Activated CD4-positive, alpha-beta T cell treated with anti-CD3 and anti-CD28 coated beads, Interleukin-10, Interleukin-2, amounts not matched to agents 100 ng/mL and 50 ng/mL, durations not matched to agents 16 hours and 8 hours (primary cell): ENCODE data around the gene AKT1S1.

Experiments
- DNase-seq: peaks from one replicate; pipeline ENCODE4 v3.0.0-alpha.2; 2020

The AKT1S1 gene

DNA sequence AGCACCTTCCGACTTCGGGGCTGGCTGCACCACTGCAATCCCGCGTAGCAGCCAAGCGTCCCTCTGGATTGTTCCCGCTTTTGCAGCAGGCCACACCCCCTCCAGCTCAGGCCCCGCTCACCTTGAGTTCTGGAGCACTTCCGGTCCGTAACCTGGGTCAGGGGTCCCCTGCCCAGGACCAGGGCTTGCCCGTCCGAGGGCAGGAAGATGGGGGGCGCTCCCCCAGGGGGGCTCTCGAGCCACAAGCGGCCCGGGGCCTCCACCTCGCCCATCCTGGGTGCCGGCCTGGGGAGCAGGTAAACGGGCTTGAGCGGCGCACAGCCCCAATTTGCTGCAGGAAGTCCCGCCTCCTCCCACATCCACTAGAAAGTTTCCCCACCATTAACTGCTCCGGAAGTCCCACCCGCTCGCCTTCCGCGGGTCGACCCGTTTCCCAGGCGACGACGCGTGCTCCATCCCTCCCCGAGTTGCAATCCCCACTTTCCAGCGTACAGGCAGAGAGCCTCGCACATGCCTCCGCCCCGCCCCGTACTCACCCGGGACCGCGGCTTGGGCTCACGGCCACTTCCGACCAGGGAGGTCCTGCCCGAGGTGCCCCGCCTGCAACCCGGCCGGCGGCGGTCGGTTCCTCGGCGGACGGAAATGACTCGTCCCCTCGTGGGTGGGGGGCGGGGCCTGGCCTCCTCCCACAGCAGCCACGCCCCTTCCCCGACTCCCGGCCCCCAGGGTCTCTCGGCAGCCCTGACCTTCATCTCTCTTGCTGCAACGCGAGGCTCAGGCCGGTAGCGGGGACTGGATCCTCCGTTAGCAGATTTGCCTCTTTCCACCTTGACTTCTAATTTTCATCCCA, 10.0 kb downstream of the AKT1S1 start, which contains the start of gene PNKP:
TSS of gene PNKP (minus strand) at position 644 of the 850 bp plus-strand sequence. CDS start at position 272, 372 bp downstream.
- peak; percentile 88 for DNase-seq

DNA sequence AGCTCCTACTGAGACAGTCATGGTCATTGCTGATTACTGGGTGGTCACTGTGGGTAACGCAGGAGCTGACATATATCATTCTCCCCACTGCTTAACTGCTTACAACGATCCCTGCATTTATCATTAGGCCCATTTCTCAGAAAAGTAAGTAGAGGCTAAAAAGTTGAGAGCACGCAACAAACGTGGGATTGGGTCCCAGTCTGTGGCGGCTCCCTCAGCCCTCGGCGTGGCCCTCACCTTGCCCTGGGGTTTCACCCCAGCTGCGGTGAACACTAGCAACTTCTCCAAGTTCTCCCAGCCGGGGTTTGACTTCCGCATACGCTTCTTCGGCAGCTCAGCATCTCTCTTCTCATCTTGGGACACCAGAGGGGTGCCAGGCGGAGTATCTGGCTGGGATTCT, 12.3 kb downstream of the AKT1S1 start:
- DNase-seq: no peak

GRCh38 chr19:49863935-49864320, 13.2 kb downstream of the AKT1S1 start:
- no peak for DNase-seq

DNA sequence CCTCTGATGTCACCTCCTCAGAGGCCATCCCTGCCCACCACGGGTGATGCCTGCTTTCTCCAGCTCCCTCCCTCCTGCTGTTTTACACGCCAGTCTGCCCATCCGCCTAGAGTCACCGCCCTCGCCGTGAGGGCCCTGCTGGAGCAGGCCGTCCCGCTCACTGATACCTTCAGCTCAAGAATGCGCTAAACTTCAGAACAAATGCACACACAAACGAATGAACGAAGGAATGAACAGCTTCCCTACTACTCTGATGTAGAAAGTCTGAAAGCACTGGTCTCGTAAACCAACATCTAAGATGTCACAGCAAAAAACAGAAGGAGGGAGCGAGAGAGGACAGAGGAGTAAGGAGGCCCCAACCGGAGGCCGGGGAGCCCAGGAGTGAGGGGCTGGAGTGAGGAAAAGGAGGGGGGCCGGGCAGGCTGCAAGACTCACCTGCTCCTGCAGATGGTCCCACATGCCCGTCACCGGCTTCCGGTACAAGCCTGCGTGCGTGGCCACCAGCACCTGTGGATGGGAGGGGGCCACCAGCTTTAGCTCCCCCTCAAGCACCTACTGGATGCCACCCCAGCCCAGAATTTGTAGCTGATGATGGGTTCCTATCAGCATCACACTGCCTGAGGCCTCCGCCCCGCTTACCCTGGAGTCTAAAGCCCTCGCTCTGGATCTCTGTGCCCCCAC, 13.8 kb downstream of the AKT1S1 start:
- DNase-seq: no peak

DNA sequence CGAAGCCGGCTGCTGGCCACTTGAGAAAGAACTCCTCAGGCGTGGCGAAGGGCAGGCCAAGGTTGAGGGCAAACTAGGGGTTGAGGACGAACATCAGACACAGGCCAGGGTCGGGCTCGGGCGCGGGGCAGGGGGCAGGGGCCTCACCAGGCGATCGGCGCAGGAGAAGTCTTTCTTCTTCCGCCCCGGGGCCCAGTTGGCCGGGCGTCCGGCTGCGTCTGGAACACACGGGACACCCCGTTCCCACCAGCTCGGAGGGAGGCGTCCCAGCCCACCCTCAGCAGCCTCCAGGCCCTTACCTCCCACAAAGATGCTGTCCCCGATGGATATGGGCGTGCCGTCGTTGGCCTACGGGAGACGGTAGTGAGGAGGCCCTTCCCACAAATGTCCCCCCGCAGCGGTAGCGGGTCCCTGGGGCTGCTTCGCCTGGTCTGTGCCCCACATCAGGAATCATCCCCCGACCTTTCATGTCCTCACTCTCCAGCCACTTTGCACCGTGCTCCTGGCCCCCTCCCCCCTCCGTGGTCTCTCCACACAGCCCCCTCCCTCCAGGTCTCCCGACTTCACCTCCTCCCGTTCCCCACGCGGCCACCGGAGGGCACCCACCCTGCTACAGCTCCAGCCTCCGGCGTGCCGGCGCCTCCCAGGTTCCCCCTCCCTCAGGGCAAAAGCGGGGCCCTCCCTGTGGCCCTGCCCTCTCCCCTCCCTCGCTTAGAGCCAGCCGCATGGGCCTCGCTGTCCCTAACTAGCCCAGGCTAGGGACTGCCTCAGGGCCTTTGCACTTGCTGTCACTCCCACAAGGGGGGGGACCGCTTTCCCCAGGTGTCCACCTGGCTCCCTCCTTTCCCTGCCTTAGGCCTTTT, 14.5 kb downstream of the AKT1S1 start:
- DNase-seq: no peak

- no peak for DNase-seq
Measured at GRCh38 chr19:49861541-49862378, 15.4 kb downstream of the AKT1S1 start.

GRCh38 chr19:49861107-49861506, 16.0 kb downstream of the AKT1S1 start:
- DNase-seq: no peak

DNA sequence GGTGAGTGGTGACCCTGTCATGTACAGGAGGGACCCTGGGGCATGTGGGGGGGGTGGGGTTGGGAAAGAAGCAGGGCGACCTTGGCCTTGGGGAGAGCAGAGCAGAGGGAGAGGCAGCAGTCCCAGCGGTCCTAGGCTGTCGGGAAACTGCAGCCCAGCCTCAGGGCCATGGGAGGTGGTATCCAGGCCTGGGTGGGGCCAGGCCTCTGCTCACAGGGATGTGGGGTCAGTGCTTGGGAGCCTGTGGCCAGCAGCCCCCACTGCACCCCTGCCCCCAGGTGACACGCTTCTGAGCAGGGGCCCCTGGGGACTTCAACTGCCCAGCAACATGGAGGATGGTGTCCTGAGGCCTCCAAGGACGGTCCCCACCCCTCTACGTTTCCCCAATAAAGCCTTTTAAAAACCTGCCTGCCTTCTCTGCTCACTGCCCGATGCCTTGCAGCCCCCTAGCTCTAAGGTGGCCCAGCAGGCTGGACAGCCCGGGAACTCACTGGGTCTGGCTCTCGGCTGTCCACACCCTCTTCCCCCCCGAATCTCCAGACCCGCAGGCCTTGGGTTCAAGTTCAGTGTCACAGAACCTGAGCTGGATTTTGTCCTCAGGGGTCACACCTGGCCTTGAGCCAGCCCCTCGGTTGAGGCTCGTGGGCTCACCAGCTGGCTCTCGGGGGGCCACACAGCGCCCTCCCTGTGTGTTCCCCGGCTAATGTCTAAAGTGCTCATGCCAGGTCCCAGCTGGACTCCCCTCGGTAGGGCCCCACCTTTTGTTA, 16.6 kb downstream of the AKT1S1 start:
- DNase-seq: no peak

DNA sequence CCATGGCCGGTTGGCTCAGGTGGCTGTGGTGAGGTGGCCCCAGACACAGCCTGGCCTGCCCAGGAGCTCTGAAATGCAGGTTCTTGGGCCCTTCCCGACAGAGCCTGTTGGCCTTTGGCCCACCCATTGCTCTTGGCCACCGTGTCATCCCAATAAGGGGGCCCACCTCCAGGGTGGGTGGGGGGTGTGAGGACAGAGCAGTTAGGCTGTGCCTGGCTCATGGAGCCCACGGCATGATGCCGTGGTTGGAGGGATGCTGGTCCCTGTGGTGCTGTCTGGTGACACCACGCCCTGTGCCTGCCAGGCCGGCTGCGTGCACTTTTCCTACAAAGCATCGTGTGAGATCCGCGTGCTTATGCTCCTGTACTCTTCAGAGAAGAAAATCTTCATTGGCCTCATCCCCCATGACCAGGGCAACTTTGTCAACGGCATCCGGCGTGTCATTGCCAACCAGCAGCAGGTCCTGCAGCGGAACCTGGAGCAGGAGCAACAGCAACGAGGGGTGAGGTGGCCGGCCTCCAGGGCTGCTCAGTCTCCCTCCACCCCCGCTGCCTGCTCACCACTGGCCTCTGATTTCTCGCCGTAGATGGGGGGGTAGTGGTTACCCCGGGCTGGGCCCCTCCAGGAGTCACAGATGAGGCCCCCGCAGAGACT, 17.3 kb downstream of the AKT1S1 start:
- no peak for DNase-seq

GRCh38 chr19:49858088-49858985, 18.8 kb downstream of the AKT1S1 start:
- DNase-seq: no peak

- no peak for DNase-seq
Measured at GRCh38 chr19:49857838-49858087, 19.4 kb downstream of the AKT1S1 start.

DNA sequence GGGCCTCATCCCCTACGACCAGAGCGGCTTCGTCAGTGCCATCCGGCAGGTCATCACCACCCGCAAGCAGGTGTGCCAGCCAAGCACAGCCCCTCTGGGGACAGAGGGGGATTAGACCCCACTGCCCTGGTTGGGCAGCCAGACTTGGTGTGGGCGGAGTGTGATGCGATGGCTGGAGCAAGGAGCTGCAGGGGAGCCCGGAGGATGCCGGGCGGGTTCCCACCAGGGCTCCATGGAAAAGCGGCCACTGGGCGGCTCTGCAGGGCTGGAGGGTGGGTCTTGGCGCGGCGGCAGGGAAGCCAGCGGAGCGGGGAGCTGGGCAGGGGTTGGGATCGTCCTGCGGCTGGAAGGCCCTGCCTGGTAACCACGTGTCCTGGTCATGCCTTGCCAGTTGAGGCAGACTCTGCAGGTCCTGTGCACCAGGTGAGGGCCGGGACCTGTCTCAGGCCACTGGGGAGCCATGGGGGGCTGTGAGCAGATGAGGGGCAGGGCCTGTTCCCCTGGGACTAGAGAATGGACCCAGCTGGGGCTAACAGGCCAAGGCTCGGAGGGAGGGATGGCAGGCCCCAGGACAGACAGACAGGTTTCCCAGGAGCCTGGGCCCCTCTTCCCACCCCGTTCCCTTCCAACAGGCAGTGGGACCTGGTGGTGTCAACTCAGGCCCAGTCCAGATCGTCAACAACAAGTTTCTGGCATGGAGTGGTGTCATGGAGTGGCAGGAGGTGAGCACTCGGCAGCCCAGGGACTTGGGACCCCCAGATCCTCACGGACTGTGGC, 19.9 kb downstream of the AKT1S1 start:
- DNase-seq: no peak

DNA sequence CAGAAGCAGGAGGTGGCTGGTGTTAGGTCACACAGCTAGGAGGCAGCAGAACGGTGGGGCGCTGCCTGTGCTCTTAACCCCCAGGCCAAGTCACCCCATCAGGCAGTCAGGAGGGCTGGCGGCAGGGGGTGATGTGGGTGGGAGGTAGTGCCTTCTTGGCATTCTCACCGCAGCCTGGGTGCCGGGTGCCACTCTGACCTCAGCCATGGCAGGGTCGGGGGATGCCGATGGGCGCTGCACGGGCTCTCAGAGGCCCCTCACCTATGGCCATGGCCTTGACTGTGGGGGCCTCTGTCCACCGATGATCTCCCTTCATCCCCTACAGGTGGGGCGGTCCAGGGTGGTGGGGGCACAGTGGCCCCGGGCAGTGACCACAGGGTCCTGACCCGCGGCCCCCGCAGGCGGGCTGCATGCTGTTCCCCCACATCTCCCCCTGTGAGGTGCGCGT, 20.6 kb downstream of the AKT1S1 start:
- no peak for DNase-seq

DNA sequence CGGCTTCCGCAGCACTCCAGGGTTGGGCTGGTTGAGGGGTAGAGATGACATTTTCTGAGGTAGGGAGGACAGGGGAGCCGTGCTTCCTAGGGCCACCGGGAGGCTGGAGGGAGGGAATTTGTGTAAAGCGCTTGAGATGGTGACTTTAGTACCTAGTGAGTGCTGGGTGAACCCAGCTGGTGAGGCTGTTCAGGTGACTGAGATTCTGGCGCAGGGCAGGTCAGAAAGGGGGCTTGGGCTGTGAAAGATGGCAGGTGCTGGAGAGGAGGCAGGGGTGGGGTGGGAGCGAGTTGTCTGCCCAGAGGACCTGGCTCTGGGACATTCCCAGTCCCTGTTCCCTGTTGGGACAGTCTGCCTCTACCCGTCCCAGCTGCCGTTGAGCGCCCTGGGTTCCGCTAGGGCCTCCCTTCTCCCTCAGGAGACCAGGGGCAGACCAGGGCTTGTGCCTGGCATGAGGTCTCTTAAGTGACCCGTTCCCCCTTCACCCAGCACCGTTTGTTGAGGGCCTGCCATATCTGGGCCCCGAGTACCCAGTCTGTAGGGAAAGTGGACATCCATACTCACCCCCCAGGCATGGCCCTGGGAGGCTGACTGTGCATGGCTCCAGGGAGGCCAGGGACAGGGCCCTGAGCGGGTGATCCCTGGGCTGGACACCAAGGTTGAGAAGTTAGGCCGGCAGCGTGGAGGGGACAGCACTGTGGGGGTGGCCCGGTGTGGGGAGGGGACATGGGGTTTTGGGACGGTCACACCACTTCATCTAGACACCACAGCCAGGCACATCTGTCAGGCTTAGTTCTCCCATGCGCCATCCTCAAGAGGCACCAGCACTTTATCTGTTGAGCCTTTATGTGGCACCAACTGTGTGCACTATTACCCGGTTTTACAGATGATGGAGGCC, 21.2 kb downstream of the AKT1S1 start:
- no peak for DNase-seq

DNA sequence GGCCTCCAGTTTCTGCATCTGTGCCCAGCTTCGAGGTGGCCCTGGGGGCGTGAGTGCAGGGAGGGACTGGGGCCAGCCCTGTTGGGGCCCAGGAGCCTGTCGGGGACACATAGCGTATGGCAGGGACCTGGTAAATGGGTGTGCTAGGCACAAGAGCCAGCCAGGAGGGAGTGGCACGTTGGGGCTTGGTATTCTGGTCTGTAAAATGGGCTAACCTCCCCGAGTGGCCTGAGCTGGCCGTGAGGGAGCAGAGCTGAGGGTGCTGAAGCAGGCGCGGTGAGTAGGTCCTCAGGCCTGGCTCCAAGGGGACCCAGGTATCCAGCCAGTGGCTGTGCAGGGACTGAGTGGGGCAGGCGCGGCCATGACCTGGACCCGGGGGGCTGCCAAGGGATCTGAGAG, 21.9 kb downstream of the AKT1S1 start:
- DNase-seq: no peak

GRCh38 chr19:49854378-49855263, 22.5 kb downstream of the AKT1S1 start:
- no peak for DNase-seq

- DNase-seq: no peak
Measured at GRCh38 chr19:49853852-49854377, 23.2 kb downstream of the AKT1S1 start.
